Stimulated activated CD4-positive, alpha-beta T cell treated with anti-CD3 and anti-CD28 coated beads, Interleukin-1b, Interleukin-23, amount 100 ng/mL, for 24 hours (primary cell): ENCODE measurements around the gene PTPN21.

ENCODE experiments used
- DNase-seq, 4 experiments: peaks; one replicate each; pipeline ENCODE4 v3.0.0-alpha.2; 2020; ENCODE audit warnings: low read depth in 4 of 4, low spot score in 1 of 4

Gene PTPN21

GRCh38 chr14:88473791-88474190 lies 81.0 kb downstream of the PTPN21 start:
- no peak for DNase-seq

- no peak for DNase-seq
These were observed 84.0 kb downstream of the PTPN21 start for GRCh38 chr14:88470542-88471440.

GRCh38 chr14:88468406-88468805 lies 86.4 kb downstream of the PTPN21 start:
- DNase-seq = no peak

GRCh38 chr14:88463318-88463717 lies 91.5 kb downstream of the PTPN21 start:
- DNase-seq = no peak

GRCh38 chr14:88454886-88455285 lies 99.9 kb downstream of the PTPN21 start:
- no peak for DNase-seq

GRCh38 chr14:88452231-88452630 lies 102.6 kb downstream of the PTPN21 start:
- DNase-seq = no peak

GRCh38 chr14:88439088-88439487 lies 115.7 kb downstream of the PTPN21 start:
- no peak for DNase-seq

- DNase-seq = no peak
These were observed 117.1 kb downstream of the PTPN21 start for GRCh38 chr14:88437658-88438057.

- DNase-seq = no peak
These were observed 123.8 kb downstream of the PTPN21 start for GRCh38 chr14:88430976-88431375.

GRCh38 chr14:88426271-88426670 lies 128.5 kb downstream of the PTPN21 start:
- no peak for DNase-seq

GRCh38 chr14:88424573-88424972 lies 130.2 kb downstream of the PTPN21 start:
- no peak for DNase-seq

GRCh38 chr14:88422919-88423650 lies 131.7 kb downstream of the PTPN21 start:
- DNase-seq = peak in 1 of 4 experiments; percentile 0

GRCh38 chr14:88422047-88422446 lies 132.8 kb downstream of the PTPN21 start:
- DNase-seq = no peak

GRCh38 chr14:88421286-88421685 lies 133.5 kb downstream of the PTPN21 start:
- no peak for DNase-seq

- DNase-seq = no peak
These were observed 134.6 kb downstream of the PTPN21 start for GRCh38 chr14:88420187-88420586.

- DNase-seq = no peak
These were observed 137.2 kb downstream of the PTPN21 start for GRCh38 chr14:88417594-88417993.
